Central memory CD4-positive, alpha-beta T cell (primary cell): Measurements from ENCODE around the gene GLRX5.

Experiments
- DNase-seq: peaks from one replicate; pipeline ENCODE4 v3.0.0; 2022
- total RNA-seq, 3 experiments: gene quantifications; one replicate each; lab custom pipeline; 2026; lab: John Stamatoyannopoulos, UW

Gene GLRX5
- total RNA-seq = 10.8 to 48.2 (median 27.2) reads per million in 3 experiments

DNA sequence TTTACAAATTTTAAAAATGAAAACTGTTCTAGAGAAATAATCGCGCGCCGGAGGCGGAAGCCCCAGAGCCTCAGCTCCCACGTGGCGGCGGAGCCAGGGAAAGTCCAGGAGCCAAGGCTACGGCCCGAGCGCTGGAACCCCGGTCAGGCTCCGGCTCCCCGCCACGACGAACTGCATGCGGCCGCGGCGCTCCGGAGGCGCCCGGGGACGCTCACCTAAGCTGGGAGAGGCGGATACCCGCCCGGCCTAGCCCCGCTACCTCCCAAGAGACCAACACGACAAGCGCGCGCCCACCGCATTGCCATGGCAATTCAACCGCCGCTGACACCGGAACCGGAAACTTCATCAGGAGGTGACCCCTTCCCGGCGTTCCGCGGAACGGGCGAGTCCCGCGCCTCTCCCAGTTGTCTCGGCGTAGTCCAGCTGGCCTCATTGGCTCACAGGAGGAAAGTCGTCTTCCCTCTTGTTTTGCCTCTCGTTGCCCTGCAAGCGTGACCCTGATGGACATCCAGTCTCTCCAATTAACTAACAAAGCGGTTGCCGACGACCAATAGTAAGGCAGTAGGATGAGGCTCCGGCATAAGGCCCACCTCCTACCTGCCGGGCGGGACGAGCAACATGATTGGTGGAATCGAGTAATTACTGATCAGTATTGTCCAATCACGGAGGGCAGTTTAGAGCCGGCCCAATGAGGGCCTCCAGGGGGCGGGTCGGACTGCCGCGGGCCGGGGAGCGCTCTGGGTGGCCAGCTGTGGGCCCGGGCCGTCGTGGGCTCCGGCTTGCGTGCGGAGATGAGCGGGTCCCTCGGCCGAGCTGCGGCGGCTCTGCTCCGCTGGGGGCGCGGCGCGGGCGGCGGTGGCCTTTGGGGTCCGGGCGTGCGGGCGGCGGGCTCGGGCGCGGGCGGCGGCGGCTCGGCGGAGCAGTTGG lies at the start of gene GLRX5:
Gene GLRX5 (plus strand): TSS at position 752 of the 927 bp plus-strand sequence. CDS start 40 bp downstream, at position 792.
- DNase-seq = peak; percentile 99

DNA sequence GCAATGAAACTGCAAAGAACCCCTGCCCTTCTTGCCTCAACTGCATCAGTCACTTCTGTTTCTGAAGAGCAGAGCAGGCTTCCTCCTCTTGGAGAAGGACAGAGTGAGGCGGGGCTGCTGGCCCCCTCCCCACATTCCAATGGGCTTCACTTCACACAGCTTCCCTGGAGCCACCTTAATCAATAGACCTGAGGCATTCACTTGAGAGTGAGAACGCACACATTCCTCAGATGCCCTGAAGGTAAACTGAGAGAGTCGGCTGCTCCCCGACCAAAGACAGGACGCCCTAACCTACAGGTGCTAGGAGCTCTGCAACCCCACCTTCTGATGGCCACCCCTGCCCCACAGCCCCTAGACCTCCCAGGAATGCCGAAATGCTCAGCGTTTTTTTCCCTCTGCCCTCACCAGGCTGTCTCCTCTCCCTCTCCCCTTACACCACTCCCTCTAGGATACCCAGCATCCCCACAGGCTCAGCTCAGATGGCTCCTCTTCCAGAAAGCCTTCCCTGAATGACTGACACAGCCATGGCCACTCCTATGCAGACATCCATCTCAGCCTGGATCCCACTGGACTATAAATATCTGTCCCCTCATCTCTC lies 49.5 kb upstream of the GLRX5 start:
- DNase-seq = no peak

DNA sequence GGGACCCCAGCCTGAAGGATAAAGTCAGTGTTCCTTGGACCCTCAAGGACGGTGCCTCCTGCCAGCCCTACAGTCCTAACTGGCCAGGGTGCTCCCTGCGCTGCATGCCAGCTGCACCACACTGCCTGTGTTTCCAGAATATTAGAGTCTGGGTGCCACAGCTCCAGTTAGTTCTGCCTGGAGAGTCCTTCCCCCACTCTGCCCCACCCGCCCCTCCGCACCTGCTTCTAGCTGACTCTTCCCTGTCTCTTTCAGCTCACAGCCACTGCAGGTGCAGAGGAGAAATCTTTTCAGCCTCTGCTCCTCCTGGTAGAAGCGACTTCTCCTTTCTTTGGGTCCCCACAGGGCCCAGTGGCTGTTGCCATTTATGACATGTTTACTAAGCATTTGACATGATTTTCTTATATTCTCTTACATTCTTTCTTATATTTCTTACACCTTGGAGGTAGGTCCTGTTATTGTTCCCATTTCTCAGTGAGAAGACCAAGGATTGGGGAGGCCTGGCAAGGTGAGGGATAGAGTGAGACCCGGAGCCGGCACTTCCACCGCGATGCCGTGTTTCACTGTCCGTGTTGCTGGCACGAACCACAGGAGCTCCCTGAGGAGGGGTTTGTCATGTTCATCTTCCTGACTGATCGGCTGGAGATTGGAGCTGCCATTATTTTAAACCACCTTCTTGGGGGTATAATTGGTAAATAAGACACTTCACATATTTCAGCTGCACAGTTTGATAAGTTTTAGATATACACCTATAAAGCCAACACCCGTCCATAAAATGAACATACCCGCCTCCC lies 47.8 kb upstream of the GLRX5 start:
- DNase-seq = no peak

DNA sequence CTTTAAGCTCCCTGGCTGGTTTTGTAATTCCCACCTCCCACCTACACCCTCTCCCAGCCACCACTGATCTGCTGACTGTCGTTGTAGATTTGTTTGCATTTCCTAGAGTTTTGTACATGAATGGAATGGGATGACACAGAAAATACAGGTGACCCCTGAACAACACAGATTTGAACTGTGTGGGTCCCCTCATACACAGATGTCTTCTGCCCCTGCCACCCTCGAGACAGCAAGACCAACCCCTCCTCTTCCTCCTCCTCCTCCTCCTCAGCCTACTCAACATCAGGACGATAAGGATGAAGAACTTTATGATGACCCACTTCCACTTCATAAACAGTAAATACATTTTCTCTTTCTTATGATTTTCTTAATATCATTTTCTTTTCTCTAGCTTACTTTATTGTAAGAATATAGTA lies 47.2 kb upstream of the GLRX5 start:
- no peak for DNase-seq

DNA sequence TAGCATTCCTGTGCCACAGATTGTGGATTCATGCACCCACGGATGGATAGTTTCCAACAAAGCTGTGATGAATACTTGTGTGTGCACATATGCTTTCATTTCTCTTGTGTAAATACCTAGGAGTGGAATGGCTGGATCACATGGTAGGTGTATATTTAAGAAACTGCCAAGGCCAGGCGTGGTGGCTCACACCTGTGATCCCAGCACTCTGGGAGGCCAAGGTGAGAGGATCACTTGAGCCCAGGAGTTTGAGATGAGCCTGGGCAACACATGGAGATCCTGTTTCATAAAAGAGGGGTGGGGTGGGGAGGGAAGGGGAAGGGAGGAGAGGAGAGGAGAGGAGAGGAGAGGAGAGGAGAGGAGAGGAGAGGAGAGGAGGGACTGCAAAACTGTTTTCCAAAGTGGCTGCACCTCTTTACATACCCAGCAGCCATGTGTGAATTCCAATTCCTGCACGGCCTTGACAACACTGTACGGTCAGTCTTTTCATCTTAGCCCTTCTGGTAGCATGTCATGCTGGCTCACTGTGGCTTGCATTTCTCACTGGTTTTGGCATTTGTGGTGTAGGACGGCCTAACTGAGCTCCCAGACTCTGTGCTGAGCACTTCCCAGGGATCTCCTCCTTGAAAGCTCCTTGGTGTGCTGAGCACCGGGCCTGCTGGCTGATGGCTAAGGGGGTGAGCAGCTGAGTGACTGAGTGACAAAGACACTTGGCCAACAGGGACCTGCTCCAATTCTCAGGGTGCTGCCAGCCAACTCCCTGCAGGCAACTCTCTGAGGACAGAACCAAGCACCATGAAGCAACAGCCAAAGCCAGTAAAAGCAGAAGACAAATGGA lies 46.3 kb upstream of the GLRX5 start:
- DNase-seq = no peak

DNA sequence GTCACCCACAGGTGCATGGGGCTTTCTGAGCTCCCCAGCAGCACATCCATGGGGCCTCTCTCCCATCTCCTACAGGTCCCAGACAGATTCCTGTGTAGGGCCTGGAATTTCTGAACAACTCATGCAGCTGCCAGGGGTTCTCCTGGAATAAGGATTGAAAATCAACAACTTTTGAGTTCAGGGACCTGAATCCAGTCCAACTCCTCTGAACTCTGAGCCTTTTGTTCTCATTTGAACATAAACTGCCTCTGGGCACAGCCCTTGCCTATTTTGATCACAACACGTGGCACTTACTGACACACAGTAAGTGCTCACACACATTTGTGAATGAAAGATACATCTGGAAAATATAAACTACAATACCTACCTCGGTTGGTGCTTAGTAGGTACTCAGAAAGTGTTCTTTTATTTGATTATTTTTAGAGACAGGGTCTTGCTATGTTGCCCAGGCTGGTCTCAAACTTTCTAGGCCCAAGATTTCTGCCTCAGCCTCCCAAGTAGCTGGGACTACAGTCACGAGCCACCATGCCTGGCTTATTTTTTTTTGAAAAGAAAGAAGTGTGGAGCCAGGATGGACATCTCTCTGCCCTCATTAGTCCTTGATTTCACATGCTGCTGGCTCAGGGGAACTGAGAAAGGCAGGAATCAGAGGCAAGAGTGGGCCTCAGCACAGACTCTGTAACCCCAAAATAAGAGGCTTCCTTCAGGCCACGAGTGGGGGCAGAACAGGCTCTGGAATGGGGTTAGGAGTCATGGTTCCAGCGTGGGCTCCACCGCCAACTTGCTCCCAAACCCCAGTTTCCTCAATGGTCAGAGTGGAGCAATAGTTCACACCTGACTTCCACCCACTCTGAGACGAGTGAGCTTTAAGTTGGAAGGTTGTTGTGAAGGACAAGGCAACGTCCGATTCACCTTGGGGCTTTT lies 45.4 kb upstream of the GLRX5 start:
- no peak for DNase-seq

DNA sequence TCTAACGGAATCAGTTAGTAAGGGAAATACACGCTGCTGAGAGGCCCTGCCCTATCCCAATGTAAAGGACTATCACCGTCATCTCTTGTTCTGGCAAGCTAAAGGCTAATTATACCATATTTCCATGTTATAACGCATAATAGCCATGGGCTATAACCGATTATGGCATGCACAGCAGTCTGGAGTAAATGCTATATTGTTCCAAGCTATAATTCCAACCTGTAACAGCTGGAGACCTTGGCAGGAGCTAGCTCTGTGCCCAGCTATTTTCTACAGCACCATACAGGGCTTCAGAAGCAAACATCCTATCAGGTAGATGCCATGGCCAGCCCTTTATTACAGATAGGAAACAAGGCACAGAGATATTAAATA lies 44.7 kb upstream of the GLRX5 start:
- no peak for DNase-seq

DNA sequence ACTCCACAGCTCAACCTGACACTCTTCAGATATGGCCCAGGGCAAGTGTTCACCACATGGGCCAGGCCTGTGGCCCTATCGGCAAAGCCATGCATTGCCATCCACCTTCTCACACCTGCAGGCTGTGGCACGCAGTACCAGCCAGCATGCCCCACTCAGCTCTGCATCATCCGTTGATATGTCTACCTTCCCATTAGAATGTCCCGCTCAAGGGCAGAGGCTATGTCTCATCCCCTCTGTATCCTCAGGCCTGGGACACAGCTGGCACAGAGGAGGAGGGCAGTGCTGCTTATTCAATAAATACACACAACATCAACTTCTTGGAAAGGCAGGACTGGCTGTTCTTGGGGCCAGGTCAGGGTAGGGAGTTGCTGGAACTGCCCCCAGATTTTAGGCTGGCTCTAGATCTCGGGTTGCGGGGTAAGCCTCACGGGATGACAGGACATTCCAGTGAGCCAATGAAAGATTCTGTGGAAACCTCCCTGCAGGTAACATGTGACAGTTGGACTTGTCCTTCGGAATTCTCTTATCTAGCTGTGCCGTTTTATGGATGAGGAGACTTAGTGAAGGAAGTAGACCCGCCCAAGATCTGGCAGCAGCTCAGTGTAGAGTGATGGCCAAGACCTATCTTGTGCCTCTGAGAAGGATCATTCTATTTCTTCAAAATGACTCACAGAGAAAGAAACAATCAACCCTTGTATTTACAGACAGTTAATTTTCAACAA lies 44.0 kb upstream of the GLRX5 start:
- no peak for DNase-seq

DNA sequence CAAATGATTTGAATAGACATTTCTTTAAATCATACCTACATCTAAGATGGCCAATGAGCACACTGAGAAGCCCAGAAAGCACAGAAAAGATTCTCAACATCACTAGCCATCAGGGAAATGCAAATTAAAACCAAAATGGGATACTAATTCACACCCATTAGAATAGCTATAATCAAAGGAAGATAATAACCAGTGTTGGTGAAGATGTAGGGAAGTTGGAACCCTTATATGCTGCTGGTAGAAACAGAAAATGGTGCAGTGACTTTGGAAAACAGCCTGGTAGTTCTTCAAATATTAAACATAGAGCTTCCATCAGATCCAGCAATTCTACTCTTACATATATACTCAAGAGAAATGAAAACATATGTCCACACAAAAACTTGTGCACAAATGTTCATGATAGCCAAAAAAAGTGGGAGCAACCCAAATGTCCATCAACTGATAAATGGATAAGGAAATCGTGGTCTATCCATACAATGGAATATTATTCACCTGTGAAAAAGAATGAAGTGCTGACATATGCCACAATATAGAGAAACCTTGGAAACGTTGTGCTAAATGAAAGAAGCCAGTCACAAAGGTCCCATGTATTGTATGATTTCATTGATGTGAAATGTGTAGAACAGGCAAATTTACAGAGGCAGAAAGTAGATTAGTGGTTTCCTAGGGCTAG lies 42.8 kb upstream of the GLRX5 start:
- DNase-seq = no peak

DNA sequence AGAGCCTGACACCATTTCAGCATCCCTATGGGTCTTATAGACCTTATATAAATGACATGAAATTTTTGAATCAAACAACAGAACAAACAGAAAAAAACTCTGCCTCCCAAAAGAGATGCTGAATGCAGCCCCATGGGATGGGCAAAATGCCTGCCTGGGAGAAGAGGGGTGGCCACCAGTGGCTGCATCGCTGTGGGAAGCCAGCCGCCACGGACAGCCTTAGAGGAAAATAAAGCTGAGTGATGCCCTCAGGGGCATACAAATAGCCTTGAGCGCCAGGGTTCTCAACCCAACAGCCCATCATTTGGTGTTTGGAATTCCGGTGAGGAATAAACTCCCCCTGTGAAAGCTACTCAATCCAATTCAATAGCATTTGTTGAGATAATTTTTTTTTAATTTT lies 41.3 kb upstream of the GLRX5 start:
- DNase-seq = no peak

DNA sequence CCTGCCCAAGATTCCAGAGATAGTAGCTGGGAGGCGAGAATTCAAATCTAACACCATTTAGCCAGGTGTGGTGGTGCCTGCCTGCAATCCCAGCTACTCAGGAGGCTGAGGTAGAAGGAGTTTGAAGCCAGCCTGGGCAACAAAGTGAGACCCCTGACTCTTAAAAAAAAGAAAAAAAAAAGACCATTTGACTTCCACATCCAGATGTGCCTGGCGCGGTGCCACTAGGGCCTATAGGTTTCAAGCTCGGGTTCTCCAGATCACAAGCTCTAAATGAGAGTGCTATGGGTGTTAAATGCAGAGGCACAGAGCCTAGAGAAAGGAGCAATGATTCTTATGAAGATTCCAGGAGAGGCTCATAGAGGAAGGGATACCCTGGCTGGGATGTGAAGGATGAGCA lies 40.9 kb upstream of the GLRX5 start:
- no peak for DNase-seq

DNA sequence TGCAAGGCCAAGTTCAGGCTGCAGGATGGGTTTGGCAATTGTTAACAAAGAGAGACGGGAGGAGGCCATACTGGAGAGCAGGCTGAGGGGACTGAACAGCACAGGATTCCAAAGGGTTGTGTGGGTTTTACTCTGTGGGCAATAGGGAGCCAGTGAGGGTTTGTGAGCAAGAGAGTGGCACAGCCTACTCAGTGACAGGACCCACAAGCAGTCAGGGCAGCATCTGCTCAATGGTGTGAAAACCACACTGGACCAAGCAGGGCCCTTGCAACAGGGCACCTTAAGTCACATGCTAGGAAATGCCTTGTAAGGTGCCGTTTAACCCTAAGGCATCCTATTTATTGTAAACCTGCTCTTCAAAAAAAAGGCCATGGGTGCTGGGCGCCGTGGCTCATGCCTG lies 40.4 kb upstream of the GLRX5 start:
- no peak for DNase-seq

DNA sequence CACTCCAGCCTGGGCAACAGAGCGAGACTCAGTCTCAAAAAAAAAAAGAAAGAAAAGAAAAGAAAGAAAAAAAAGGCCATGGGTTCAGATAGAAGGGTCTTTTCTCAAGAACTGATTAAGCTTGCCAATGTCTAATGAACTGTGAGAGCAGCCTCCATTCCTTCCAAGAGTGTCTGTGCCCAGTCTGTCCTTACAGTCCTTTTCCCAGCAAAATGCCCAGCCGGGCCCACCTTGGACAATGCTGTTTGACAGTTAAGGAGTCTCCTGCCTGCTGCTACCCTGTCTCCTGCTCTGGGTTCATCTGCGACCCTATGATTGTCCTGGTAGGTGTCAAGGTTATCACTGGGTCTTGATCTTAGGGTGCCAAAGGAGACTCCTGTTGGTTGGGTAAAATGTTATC lies 39.8 kb upstream of the GLRX5 start:
- no peak for DNase-seq

DNA sequence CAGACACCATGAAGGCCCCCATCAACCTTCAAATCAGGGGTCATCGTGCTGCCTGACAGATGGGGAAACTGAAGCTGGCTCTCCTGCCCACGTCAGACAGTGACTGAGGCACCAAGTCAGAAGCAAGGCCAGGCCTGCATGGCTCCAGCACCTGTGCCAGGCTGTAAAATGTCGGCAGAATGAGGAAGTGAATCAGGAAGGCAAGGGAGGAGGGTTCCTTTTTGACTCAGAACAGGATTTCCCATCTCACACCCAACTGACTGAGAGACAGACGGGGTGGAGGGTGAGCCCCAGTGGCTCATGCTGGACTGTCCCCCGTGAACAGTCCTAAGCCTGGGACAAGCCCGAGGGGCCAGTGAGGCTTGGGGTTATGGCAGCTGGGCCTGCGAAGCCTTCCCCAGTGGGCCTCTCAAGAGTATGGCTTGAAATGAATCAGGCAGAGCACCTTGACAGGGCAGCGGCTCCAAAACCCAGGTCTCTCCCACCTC lies 39.3 kb upstream of the GLRX5 start:
- DNase-seq = no peak

DNA sequence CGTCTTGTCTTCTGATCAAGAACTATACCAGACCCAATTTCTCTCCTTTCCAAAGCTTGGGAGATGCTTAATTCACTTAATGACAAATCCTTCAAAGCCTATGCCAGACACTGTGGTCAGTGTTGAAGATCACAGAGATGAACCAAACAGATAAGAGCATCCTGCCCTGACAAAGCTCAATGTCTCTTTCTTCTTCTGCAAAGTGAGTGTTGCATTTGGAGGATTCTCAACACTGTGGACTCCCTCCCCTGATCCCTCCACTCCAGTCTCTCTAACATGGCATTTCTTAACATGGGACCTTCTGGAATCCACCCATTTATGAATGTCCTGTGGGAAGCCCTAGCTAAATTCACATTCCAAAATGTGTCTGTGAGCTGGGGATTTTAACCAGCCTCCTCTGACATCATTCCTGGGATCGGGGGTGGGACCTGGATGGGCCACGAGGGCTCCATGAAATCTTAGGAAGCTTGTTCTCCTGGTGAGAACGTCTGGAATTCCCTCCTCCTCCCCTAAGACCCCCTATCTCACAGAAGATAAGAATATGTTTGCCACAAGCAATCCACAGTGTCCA lies 38.7 kb upstream of the GLRX5 start:
- peak; percentile 29 for DNase-seq

DNA sequence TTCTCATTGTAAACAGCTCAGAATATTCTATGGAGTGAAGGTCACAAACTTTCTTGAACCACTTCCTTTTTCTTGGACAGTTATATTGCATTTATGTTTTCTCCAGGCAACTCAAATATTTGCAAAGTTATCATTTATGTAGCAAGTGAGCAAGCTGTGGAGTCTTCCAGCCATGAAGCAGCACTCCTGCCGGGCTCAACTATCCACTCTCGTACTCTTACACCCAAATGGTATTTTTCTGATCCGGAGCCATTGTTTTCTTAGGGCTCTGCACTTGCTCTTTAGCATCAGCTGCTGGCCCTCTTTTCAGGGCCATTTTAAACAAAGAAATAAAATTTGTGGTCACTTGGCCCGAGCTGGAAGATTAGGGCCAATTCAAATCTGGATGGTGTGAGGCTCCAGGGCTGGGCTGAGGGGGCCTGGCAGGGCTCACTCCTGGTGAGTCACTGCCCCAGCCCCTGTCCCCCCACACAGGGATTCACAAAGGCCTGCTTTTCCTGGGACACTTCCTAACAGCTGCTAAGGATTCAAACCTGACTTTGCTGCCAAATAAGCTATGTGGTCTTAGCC lies 38.1 kb upstream of the GLRX5 start:
- no peak for DNase-seq

DNA sequence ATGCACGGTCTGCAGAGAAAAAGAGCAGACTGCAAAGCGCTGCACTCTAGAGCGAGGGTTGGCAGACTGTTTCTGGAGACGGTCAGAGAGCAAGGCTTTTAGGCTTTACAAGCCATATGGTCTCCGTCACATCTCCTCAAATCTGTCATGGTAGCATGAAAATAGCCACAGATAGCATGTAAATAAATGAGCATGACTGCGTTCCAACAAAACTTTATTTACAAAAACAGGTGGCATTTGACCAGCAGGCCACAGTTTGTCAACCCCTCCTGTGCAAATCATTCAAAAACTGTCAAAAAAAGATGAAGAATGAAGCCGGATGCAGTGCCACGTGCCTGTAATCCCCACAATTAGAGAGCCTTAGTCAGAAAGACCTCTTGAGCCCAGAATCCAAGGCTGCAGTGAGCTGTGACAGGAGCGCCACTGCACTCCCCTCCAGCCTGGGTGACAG lies 37.3 kb upstream of the GLRX5 start:
- DNase-seq = no peak

DNA sequence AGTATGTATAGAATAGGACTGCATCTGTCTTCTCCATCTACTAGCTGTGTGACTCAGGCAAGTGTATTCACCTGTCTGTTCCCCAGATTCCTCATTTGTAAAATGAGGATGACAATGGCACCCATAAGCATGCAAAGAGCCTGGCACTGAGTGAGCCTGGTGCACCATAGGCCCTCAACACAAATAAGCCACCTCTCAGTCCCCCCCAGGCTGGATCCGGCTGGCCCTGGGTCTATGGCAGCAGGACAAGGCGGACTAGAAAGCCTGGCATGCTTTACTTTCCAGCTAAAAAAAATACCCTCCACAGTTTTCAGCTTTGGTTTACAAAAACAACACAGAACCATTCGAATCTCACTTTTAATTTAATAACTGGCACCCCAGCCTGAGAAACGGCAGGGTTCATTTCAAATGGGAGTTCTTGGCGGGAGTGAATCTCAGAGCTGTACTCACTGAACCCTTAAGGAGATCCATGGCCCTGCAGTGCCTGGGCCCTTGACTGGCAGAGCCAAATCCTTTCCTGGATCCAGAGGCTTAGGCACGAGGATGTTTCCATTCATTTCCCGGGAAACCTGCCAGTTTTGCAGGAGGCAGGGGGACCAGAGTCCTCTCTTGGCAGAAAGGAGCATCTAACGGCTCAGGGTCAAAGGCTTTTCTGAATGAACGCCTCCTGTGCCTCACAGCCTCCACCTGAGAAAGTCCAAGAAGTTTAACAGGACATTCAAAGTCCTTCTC lies 36.1 kb upstream of the GLRX5 start:
- no peak for DNase-seq
